ENCODE measurements around the gene IQCE.
"Not testable (repeated sequence)": the region's sequence is repeated elsewhere in the genome, so short reads cannot be mapped to it uniquely, and the experiment has no call there.

The IQCE gene

DNA sequence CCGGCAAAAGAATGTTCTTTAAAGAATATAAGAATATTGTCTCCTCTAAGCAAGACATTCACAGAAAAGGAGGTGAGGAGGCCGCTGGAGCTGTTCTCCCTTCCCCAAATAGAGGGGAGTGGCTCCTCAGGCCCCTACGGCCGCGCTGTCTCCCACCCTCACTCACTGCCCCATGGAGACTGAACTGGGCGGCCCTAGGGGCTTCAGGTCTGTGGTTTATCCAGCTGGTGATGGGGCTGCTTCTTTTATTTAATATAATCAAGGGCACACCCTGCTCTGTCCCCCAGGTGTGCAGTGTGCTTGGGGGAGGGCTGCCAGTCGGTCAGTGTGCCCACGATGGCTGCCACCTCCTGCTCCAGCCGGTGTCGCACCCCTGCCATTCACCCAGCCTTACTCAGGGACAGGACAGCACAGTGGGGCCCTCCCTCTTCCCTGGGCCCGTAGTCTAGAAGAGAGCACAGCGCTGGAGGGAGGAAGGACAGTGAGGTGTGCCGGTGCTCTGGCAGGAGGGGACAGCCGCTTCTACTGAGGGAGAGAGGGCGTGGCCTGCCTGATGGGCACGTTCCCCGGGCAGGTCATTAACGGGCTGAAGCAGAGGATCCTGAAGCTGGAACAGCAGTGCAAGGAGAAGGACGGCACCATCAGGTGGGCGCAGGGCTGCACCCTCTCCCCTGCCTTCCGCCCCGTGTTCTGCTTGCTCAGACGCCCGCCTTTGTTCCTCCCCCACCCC is 23.4 kb downstream of the IQCE start:
- DNase-seq, result no peak

DNA sequence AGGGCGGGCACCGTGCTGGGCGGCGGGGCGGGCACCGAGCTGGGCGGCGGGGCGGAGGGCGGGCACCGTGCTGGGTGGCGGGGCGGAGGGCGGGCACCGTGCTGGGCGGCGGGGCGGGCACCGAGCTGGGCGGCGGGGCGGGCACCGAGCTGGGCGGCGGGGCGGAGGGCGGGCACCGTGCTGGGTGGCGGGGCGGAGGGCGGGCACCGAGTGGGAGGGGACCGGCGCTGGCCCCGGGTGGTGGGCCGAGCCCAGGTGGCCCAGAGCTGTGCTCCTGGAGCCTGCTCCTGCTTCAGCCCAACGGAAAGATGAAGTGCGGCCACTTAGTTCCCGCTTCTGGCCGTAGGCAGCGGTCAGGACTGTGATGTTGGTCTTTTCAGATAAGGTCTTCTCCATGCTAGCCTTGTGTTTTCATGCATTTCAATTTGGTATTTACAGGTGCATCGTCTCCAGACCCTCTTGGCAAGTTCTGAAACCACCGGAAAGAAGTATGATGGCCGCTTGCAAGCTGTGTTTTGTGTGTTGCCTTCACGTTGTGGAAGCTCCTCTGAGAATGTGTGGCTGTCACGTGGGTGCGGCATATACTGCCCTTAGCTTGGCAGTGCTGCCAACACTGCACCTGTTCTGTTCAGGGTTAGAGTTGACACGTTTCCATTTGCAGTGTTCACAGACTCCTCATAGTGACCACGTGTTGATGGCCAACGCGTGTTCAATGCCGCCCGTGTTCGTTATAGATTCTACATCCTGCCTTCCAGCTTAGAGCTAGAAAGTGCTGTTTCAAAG is 25.2 kb downstream of the IQCE start:
- no peak for DNase-seq

DNA sequence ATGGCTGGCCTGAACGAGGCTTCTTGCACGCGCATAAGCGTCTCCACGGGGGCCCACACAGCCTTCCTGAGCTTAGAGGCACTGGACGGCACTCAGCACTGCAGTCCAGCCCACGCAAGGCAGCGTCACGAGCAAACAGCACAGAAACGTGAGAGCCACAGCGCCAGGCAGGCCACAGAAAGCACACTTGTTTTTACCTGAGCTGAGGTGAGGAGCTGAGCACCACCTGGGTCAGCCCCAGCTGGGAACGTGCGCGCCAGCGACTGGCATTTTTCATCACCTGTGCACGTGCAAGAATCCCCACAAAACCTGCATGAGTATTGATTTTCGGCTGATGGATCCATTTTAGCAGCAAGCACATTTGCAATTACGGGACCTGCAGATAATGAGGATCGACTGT is 26.7 kb downstream of the IQCE start:
- no peak for DNase-seq

DNA sequence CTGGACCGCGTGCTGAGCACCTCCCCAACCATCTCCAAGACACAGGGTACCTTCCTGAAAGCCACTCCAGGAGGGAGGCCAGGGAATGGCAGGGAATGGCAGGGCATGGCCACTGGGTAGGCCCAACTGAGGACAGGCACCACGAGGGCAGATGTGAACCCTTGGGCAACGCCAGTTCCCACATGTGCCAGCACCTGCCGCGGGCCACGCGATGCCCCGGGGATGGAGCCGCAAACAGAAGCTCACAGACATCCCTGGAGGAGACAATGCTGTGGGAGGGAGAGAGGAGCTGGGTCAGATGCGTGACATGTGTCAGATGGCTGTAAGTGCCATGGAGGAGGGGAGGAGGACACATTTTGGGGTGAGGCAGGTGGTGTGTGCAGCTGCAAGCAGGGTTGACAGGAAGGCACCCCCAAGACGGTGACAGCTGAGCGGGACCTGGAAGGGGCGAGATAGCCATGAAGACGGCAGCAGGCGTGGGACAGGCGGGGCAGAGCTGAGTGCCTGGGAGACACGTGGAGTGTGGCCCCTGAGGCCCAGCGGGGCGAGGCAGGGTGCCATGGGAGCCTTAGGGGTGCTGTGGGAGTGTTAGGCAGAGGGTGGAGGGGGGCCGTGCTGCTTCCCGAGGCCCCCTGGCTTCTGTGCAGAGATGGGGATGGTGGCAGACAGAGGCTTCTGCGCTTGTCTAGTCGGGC is 27.7 kb downstream of the IQCE start:
- DNase-seq, result no peak

DNA sequence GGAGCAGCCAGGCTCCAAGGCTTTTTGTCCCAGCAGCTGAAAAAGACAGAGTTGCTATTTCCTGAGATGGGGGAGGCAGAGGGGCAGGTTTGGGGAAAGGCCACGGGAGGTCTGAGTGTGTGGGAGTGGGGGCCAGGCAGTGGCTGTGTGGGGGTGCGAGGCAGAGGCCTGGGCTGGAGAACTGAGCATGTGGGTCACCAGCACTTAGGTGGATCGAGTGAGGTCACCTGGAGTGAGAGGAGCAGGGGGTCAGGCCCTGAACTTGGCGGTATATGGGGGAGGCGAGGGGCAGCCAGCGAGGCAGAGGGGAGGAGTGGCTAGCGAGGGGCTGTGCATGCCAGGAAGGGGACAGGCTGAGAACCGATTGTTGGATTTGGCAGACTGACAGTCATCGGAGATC is 28.4 kb downstream of the IQCE start:
- DNase-seq, result no peak

DNA sequence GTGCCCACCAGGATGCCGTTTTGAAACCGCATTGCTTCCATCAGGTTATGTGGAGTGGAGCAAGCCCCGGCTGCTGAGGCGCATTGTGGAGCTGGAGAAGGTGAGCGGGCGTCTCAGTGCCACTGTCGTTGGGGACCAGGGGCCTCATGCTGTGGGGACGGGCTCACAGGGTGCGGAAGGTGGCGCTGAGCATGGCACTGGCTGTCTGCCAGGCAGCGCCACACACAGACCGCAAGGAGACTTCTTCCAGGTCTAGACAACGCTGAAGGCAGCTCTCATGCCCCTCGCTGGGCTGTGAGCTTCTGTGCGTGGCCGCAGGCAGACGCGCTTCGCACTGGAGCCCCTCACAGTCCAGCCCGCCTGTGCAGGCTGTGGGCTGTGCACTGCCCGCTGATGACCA is 29.0 kb downstream of the IQCE start:
- DNase-seq, result no peak

DNA sequence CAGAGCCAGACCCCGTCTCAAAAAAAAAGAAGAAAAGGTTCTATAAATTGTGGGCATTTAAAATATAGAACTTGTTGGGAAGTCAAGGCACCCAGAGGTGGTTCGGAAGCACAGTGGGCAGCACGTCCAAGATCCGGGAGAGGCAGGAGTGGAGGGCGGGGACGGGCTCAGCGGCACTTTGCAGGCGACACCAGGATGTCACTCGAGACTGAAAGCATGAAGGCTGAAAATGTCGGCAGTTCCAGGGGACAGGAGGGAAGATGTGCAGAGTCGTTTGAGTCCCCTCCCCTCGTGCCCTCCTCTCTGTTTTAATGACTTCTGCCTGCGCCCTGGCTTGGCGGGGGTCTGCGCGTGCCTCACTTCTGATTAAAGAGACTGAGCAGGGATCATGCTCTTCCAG is 30.6 kb downstream of the IQCE start:
- DNase-seq, result no peak

DNA sequence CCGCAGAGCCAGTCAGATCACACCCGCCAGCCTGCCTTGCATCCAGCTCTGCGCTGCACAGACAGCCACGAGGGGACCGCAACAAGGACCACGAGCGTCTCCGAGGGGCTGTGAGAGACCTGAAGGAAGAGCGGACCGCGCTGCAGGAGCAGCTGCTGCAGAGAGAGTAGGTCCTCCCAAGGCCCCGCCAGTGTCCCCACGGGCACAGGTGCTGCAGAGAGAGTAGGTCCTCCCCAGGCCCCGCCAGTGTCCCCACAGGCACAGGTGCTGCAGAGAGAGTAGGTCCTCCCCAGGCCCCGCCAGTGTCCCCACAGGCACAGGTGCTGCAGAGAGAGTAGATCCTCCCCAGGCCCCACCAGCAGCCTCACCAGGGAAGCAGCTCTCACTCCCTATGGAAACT is 31.2 kb downstream of the IQCE start:
- not testable (repeated sequence) for DNase-seq

DNA sequence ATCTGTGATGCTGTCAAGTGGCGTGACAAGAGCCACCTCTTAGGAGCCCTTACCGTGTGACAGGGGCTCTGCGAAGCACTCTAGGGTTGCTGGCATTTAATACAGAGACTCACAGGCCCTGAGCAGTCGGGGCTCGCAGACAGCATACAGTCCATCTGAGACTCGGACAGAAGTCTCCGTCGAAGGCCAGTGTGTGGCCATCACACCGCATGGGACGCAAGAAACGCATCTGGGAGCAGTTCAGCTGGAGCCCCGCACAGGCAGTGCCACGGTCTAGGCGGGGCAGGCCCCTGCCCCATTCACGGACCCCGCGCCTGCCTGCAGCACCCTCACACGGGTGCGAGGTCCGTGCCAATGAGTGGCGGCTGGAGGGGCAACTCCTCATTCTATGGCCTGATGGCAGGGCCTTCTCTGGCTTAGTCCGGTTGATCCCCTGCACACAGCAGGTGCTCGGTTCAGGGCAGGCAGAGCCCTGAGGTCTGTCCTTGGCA is 33.6 kb downstream of the IQCE start:
- no peak for DNase-seq

DNA sequence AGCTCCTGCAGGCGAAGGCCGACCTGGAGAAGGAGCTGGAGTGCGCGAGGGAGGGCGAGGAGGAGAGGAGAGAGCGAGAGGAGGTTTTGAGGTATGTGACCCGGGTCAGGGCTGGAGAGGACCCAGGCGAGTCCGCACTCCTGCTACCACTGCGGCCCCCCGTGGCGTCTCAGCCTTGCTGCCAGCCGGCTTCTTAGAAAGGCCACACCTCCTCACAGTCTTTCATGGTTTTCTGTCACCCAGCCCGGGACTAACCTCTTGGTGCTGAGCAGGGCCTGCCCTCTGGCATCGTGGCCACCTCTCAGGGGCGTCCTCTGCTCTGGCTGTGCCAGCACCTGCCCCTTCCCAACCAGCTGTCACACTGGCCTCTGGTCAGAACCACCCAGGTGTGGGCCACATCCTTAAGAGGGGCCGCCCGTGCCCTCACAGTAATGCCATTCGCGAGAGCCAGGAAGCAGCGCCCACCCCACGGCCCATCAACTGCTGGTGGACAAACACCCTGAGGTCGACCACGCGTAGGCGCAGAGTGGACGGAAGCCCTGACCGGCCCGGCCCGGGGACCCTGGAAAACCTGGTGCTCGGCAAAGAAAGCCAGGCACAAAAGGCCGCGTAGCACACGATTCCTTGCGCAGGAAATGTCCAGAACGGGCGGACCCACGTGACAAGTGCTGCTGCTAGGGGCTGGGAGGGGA is 34.4 kb downstream of the IQCE start:
- no peak for DNase-seq

DNA sequence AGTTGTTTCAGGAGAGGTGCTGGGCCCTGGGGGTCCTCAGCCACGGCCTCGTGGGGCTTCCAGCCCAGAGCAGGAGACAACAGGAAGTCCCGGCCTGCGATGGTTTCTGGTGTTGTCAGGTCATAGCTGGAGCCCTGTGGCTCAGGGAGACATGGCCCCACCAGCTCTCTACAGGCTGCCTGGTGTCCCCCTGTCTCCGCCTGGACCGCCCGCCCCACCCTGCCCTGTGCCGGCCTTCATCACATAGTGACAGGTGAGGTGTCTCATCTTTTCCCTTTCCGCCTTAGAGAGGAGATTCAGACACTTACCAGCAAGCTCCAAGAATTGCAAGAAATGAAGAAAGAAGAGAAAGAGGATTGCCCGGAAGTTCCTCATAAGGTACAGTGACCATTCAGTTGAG is 35.8 kb downstream of the IQCE start:
- DNase-seq, result no peak

DNA sequence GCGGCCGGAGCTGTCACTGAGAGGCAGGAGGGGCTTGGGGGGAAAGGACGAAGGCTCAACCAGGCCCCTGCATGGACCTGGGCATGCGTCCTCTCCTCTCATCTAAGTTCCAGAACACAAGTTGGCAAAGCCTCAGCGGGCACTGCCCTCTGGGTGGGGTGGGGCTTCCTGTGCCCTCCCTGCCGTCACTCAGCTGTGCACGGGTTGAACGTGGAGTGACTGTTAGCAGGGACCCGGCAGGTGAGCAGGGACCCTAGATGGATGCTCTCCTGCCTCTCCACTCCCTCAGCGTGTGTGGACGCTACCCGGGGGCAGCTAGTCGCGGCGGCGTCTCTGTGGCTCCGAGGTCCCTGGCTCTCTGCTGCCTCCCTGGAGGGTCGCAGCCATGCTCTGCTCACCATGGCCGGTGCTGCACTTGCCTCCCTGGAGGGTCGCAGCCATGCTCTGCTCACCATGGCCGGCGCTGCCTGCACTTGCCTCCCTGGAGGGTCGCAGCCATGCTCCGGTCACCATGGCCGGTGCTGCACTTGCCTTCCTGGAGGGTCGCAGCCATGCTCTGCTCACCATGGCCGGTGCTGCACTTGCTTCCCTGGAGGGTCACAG is 36.6 kb downstream of the IQCE start:
- no peak for DNase-seq

DNA sequence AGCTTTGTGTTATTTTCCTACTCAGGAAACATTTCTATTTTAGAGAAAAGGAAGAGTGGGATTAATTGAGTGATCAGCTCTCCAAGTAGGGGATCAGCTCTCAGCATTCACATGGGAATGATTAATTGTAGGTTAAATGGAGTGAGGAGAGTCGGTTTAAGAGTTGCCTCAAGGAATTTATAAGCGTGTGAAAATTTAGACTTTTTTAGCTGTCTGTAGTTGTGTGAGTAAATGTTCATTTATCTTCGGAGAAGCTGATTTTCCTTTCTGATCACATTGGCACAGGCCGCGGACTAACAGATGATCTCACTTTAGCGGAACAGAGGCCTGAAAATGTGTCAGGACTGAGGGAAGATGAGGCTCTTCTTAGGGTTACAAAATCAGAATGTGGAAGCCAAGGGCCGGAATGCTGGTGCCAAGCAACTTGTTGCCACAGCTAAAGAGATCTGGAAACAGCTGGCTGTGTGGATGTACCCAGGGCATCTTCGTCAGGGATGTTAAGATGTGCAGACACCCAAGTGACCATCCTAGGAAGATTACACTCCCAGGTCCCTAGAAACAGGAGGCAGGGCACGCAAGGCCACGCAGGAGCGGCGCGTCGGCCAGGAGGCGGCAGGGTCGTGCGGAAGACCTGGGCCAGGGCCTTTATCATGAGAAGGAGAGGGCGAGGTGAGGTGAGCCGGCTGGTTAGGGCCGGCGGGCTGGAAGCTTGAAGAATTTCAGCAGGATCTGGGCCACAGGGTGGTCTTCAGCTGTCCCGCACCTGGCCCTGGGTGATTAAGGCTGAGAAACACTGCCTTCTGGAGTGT is 37.9 kb downstream of the IQCE start:
- DNase-seq, result no peak

DNA sequence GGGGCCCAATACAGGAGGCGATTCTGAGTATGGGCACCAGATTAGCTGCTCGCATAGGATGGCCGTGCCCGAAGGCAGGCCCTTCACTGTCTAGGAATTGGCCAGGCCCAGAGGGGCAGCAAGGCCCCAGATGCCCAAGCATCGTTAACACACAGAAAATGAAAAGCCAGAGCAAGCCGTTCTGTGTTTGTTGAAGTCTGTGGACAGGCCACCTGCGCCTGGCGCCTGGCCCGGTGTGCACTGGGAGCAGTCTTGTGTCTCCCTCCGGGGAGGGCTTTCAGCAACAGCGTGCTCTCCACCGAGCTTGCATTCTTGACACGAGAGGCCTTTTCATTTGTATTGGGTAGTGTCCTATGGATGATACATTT is 38.5 kb downstream of the IQCE start:
- DNase-seq, result no peak

DNA sequence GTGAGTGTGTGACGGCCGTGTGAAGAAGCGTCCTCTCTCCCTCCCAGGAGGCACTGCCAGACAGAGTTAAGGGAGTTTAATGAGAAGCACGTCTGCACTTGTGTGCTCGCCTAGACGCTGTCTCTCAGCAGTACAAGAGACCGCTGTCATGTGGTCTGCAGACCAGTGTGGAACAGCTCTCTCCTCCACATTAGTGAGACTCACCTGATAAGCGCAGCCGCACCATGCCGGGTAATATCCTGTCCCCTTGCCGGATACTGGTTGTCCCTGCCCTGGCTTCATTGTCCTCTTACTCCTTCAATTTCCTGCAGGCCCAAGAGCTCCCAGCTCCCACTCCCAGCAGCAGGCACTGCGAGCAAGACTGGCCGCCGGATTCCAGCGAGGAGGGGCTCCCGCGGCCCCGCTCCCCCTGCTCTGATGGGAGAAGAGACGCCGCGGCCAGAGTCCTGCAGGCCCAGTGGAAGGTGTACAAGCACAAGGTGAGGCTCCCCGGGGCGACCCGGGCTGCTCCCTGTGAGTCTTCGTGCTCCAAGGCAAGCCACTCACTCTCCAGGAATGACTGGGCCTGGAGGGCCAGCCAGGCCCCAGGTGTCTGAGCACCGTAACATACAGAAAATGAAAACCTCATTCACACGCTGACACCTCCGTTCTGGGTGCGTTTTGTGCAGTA is 39.5 kb downstream of the IQCE start:
- no peak for DNase-seq

DNA sequence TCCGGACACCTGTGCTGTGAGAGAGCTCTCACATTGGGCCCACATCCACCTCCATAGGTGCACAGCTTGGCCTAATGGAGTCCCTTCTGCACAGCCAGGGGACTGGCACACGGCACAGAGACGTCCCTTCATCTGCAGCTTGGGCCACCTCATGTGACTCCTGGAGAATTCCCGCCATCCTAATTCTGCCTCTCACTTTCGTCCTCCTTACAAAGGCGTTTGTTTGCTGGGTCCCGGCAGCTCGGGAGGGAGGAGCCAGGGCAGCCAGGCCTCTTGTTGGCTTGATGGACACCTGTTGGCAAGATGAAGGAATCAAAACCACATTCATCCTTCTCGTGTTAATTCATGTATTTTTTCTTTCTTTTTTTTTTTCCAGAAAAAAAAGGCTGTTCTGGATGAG is 42.3 kb downstream of the IQCE start:
- no peak for DNase-seq

DNA sequence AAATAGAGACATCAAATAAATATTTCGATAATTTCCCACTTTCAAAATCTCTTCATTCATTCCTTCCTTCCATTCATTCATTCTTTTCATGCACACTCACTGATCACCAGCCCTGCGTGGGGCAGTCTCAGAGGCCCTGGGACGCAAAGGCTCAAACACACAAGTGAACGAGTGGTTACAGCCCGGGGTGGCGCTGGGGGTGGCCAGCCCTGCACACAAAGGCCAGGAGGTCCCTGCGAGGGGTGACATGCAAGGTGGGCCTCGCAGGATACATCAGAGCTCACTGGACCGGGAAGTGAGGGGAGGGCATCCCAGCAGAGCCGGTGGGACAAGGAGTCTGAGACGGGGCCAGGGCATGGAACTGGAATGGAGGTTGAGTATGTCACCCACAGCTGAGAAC is 43.1 kb downstream of the IQCE start:
- DNase-seq, result no peak

DNA sequence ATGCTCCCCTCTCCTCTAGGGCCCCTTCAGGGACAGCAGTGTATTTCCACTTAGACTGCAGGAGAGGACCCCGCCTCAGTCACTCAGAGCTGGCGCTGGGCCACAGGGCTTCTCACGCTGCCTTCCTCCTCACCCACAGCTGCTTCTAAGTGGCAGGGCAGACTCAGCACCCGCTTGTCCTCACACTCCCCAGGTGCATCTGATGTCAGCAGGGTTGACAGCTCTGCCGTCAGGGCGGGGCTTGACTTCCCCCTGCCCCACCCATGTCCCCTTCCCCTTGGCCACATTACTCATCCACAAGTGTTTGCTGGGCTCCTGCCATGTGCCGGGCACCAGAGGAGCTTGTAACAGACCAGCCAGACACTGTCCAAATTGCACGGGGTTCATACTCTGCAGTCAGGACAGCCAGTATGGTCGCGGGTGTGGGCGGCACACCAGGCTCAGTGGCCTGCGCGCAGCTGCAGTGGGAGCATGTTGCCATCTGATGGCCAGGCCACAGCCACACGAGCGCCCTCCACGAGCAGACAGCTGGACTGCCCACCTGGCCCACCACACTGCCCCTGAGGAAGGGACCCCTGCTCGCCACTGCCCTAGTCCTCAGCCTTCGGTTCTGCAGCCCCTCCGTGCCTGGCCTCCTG is 43.7 kb downstream of the IQCE start:
- DNase-seq, result no peak

DNA sequence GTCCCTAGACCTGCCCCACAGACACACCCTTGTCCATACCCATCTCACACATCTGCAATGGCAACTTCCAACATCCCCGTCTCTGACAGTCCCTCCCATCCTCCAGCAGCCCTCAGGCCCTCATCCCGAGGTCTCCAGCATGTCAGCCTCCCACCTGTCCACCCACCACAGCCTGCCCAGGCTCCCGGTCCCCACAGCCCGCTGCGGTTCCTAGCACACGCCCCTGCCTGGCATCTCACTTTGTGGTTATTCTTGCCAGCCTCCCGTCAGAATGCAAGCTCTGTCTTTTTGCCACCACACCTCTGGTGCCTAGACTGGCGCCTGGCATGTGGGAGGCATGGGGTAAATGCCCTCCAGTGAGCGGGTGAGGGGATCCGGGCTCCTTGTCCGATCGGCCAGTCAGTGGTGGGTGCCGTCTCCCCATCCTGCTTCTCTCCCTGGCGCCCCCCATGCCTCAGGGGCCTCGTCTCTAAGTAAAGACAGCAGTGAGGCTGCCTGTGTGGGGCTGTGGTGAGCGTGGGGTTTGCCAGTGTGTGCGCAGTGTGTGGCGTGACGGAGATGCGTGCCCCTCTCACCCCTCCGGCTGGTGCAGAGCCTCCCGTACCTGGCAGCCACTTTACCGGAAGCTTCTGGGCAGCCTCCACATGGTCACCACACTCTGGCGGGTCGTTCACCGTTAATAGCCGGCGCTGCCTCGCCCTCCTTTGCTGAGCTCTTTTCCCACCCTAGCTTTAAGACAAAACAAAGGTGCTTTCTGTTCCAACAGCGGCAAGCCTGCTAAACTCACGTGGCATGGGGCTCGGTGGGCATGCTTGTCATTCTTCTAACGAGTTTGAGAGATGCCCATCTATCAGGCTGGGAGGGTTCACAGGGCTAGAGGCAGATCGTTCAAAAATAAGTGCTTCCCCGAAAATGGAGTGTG is 44.5 kb downstream of the IQCE start:
- no peak for DNase-seq

Data from NCI-H82 (cell line).